ENCODE results near the gene SLC22A23.

GRCh38 chr6:3381233-3381921 is 75.5 kb downstream of the SLC22A23 start:
- TF ChIP-seq GATA2 (IDR thresholded peaks at IDR 0.05; ENCODE audit: low read depth, low read length), result no peak
- no peak for TF ChIP-seq GATA3 (IDR thresholded peaks at IDR 0.05; ENCODE audit: low read depth, low read length)
